ENCODE results near the gene CHST1.

The CHST1 gene

GRCh38 chr11:45659031-45659817, 6.2 kb downstream of the CHST1 start:
- no peak for DNase-seq

- no peak for DNase-seq
Measured at GRCh38 chr11:45658292-45658991, 7.0 kb downstream of the CHST1 start.

GRCh38 chr11:45657496-45658260, 7.7 kb downstream of the CHST1 start:
- no peak for DNase-seq

GRCh38 chr11:45655831-45656230, 9.6 kb downstream of the CHST1 start:
- no peak for DNase-seq

- peak; percentile 56 for DNase-seq
Measured at GRCh38 chr11:45655347-45655756, 10.1 kb downstream of the CHST1 start.

- DNase-seq: no peak
Measured at GRCh38 chr11:45655012-45655283, 10.5 kb downstream of the CHST1 start.

- no peak for DNase-seq
Measured at GRCh38 chr11:45654231-45655011, 11.0 kb downstream of the CHST1 start.

- no peak for DNase-seq
Measured at GRCh38 chr11:45653277-45653676, 12.1 kb downstream of the CHST1 start.

- DNase-seq: no peak
Measured at GRCh38 chr11:45652781-45653180, 12.6 kb downstream of the CHST1 start.

GRCh38 chr11:45651841-45652749, 13.3 kb downstream of the CHST1 start:
- DNase-seq: no peak

- no peak for DNase-seq
Measured at GRCh38 chr11:45651156-45651555, 14.3 kb downstream of the CHST1 start.

- DNase-seq: no peak
Measured at GRCh38 chr11:45650166-45651095, 15.0 kb downstream of the CHST1 start.

GRCh38 chr11:45649544-45650165, 15.8 kb downstream of the CHST1 start:
- no peak for DNase-seq

GRCh38 chr11:45648931-45649330, 16.5 kb downstream of the CHST1 start:
- no peak for DNase-seq

- no peak for DNase-seq
Measured at GRCh38 chr11:45647786-45648185, 17.6 kb downstream of the CHST1 start.

- DNase-seq: no peak
Measured at GRCh38 chr11:45647329-45647728, 18.1 kb downstream of the CHST1 start.

- no peak for DNase-seq
Measured at GRCh38 chr11:45646275-45646927, 19.0 kb downstream of the CHST1 start.

GRCh38 chr11:45644981-45645889, 20.2 kb downstream of the CHST1 start:
- DNase-seq: no peak

Data from NCI-H774 (cell line).